GM12891 (cell line): Measurements from ENCODE around the gene ADAMTS13.

ENCODE experiments used
- DNase-seq: peaks from one replicate; pipeline ENCODE4 v3.0.0; 2011; ENCODE audit warnings: low spot score; ENCODE audit not compliant: insufficient read length
- FAIRE-seq: peaks from 2 replicates; lab custom pipeline; 2011; peaks lifted over from hg19 to GRCh38; lab: Jason Lieb, UNC
- PAX5 ChIP-seq: IDR thresholded peaks from 2 replicates; pipeline ENCODE4 v1.6.1; 2011; ENCODE audit warnings: low read length, moderate library complexity, mild to moderate bottlenecking; ENCODE audit not compliant: insufficient read depth, severe bottlenecking
- POLR2A ChIP-seq: IDR thresholded peaks from 2 replicates; pipeline ENCODE4 v1.6.1; 2011; ENCODE audit warnings: low read depth, low read length, control low read depth
- POLR2AphosphoS5 ChIP-seq: IDR thresholded peaks from 2 replicates; pipeline ENCODE4 v1.6.1; 2011; ENCODE audit warnings: low read depth, low read length, control low read depth
- POU2F2 ChIP-seq: IDR thresholded peaks from 2 replicates; pipeline ENCODE4 v1.6.1; 2011; ENCODE audit warnings: low read depth, mild to moderate bottlenecking, control low read depth, low read length, moderate library complexity
- SPI1 ChIP-seq: IDR thresholded peaks from 2 replicates; pipeline ENCODE4 v1.6.1; 2011; ENCODE audit warnings: low read depth, low read length, control low read depth
- TAF1 ChIP-seq: IDR thresholded peaks from 2 replicates; pipeline ENCODE4 v1.6.1; 2011; ENCODE audit warnings: low read depth, low read length, control low read depth

ADAMTS13 gene

DNA sequence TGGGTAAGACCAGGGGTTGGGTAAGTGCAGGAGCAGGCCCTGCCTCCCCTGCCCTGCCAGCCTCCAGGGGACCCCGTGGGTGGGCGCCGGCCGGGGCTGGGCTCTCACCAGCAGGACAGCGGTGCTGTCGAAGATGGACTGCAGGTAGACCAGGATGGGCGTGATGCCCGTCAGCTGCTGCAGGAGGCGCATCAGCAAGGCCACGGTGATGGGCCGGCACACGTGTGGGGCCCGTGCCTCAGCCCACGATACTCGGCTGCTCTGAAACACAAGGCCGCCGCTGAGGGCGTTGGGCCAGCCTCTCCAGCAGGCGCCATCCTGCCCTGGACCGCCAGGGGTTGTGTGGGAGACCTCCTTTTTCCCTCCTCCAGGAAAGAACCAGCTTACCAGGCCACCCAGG lies 52.7 kb downstream of the ADAMTS13 start:
- no peak for TF ChIP-seq POU2F2
- FAIRE-seq (no peak), DNase-seq (no peak)

GRCh38 chr9:133475292-133476012 lies 53.3 kb downstream of the ADAMTS13 start:
- FAIRE-seq: no peak
- no peak for DNase-seq
- no peak for TF ChIP-seq POU2F2
- no peak for TF ChIP-seq POLR2AphosphoS5
- TF ChIP-seq TAF1: no peak
- no peak for TF ChIP-seq PAX5
- TF ChIP-seq SPI1: no peak
- TF ChIP-seq POLR2A: no peak

DNA sequence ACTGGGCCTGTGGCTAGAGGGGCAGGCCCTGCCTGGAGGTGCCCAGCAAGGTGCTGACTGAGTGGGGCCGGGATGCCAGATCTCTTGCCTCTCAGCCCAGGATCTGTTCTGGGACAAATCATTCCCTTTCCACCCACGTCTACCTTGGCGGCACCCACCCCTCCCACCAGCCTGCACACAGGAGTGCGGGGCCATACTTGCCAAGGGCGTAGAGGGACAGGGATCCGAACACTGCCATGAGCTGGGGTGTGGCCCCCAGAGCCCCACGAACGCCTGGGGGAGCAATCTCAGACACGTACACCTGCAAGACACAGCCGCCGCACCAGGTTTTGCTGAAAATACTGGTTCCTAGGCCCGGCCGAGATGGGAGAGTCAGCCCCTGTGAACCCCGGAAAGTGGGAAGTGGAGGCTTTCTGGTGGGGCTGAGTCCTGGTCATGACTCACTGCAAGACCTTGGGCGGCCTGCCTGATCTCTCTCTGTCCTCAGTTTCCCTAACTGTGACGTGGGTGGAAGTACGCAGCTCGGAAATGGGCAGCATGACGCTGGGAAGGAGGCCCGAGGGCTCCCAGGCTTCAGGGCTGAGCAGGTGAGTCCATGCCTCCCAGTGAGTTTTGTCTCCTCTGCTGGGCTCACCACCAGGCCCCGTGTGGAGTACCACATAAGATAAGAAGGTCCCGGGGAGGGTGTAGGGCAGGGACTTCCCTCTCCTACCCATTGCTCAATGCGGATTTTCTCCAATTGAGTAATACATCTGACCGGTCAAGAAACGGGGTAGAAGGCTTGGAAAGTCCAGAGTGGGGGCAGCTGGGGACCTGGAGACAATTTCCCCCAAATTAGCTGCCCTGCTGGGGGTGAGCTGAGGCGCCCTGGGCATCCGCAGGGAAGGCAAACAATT lies 54.1 kb downstream of the ADAMTS13 start:
- DNase-seq (no peak), FAIRE-seq (no peak)
- TF ChIP-seq SPI1 (no peak), POU2F2 (no peak), PAX5 (no peak), POLR2A (no peak), TAF1 (no peak), POLR2AphosphoS5 (no peak)

GRCh38 chr9:133476941-133477340 lies 54.8 kb downstream of the ADAMTS13 start:
- TF ChIP-seq POLR2A (no peak), SPI1 (no peak), POU2F2 (no peak), POLR2AphosphoS5 (no peak), TAF1 (no peak), PAX5 (no peak)
- no peak for FAIRE-seq
- no peak for DNase-seq

DNA sequence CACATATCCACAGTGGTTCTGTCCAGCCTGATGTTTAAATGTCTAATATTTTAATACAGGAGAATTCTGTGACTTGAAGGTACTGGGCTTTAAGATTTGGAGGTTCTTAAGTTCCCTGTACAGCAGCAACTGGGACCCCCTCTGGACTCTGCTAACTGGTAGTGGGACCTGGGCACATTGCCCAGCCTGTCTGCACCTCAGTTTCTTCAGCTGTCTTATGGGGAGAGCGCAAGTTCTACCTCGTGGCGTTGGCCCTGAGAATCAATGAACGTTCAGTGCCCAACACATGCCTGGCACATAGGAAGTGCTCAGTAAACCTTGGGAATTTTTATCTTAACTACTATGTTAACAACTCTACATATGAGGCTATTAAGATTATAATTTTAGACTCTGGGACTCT lies 55.3 kb downstream of the ADAMTS13 start:
- DNase-seq (no peak), FAIRE-seq (no peak)
- TF ChIP-seq SPI1: no peak
- no peak for TF ChIP-seq POLR2AphosphoS5
- no peak for TF ChIP-seq PAX5
- no peak for TF ChIP-seq POU2F2
- no peak for TF ChIP-seq TAF1

GRCh38 chr9:133477992-133478850 lies 56.1 kb downstream of the ADAMTS13 start:
- no peak for TF ChIP-seq POLR2AphosphoS5
- no peak for TF ChIP-seq TAF1
- TF ChIP-seq POU2F2: no peak
- TF ChIP-seq SPI1: peak; percentile 99
- peak; percentile 22 for TF ChIP-seq PAX5
- 0 out of 2 replicates have a peak, but pooled peaks have one; percentile 11 for TF ChIP-seq POLR2A
- FAIRE-seq (peak; percentile 66), DNase-seq (peak; percentile 61)

GRCh38 chr9:133478851-133479711 lies 56.9 kb downstream of the ADAMTS13 start, which contains the start of gene SLC2A6:
Gene SLC2A6, minus strand, starts transcription at chr9:133479099. Its CDS starts 40 bp downstream, at chr9:133479059.
- peak; percentile 94 for FAIRE-seq
- TF ChIP-seq POLR2AphosphoS5 (no peak), SPI1 (no peak), TAF1 (no peak)
- DNase-seq: peak; percentile 99

DNA sequence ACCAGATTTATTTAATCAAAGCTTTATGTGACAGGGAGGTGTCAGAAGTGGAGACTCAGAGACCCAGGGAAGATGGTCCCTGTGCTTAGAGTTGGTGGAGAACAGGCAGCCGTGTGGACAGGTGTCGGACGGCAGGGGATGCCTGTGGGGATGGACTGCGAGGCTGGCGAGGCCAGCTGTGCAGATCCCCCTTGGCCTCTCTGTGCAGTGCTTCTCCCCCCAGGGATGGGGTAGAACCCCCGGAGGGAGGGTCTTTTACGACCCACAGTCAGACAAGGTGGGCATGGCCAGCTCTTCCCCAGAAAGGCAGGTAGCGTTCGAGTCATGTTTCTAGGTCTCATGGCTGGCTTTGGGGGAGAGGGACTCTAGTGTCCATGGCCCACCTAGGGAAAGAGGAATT lies 61.4 kb downstream of the ADAMTS13 start:
- no peak for FAIRE-seq
- no peak for TF ChIP-seq PAX5
- no peak for TF ChIP-seq POU2F2
- no peak for TF ChIP-seq POLR2AphosphoS5
- no peak for TF ChIP-seq TAF1
- no peak for TF ChIP-seq SPI1
- TF ChIP-seq POLR2A: no peak
- DNase-seq: no peak
